Caco-2 (cell line): ENCODE data around the gene CHMP6. TPM values are rescaled to one million over a fixed set of nuclear protein-coding genes. Genes with fewer than 3 reads are reported as not detected.

Experiments used
- BruUV-seq: library from RNA; stranded (reverse); fragments of 400-500 nt; replicated peaks from 2 replicates; lab custom pipeline; 2021; lab: Mats Ljungman, UMichigan
- CTCF ChIA-PET: fragments of 300-600 bp; sonication (Branson Sonifier 250); formaldehyde crosslinking; loops from one replicate; lab custom pipeline; 2022; ENCODE audit warnings: antibody characterized with exemption; lab: Charles Lee
- POLR2A ChIA-PET: fragments of 300-600 bp; sonication (Branson Sonifier 250); formaldehyde crosslinking; loops from one replicate; lab custom pipeline; 2022; ENCODE audit warnings: antibody characterized with exemption; lab: Charles Lee
- DNase-seq, 2 experiments: peaks; one replicate each; pipeline versions ENCODE4 v3.0.0 to v3.0.0-alpha.2; 2020 to 2022
- H3K27me3 ChIP-seq: replicated peaks from 2 replicates; pipeline ENCODE4 v1.6.0; 2011; ENCODE audit warnings: low read length; ENCODE audit not compliant: control insufficient read depth, insufficient read depth
- H3K36me3 ChIP-seq: 2 replicates; pipeline ENCODE4 v1.5.1; 2011; ENCODE audit warnings: low read length; ENCODE audit not compliant: control insufficient read depth, insufficient read depth
- H3K4me1 ChIP-seq: fragments of 250-450 bp; sonication (Bioruptor Pico); 2 replicates; pipeline ENCODE4 v1.5.1; 2020; ENCODE audit warnings: mild to moderate bottlenecking
- H3K4me3 ChIP-seq: 2 replicates; pipeline ENCODE4 v1.5.1; 2011; ENCODE audit warnings: low read depth, mild to moderate bottlenecking, control low read depth, low read length
- H3K9me3 ChIP-seq: fragments of 250-450 bp; sonication (Bioruptor Pico); 2 replicates; pipeline ENCODE4 v1.5.1; 2020; ENCODE audit warnings: mild to moderate bottlenecking, moderate library complexity
- H3K27ac Mint-ChIP-seq: one replicate; pipeline ENCODE4 v1.8.0; 2022; ENCODE audit warnings: mixed read lengths; ENCODE audit not compliant: unreplicated experiment
- H3K27me3 Mint-ChIP-seq: one replicate; pipeline ENCODE4 v1.8.0; 2022; ENCODE audit warnings: mixed read lengths; ENCODE audit not compliant: insufficient read depth, unreplicated experiment
- H3K36me3 Mint-ChIP-seq: one replicate; pipeline ENCODE4 v1.8.0; 2022; ENCODE audit warnings: mild to moderate bottlenecking, mixed read lengths; ENCODE audit not compliant: insufficient read depth, unreplicated experiment
- H3K4me1 Mint-ChIP-seq: one replicate; pipeline ENCODE4 v1.8.0; 2022; ENCODE audit warnings: low read depth, mixed read lengths; ENCODE audit not compliant: unreplicated experiment
- H3K4me3 Mint-ChIP-seq: one replicate; pipeline ENCODE4 v1.8.0; 2022; ENCODE audit warnings: mild to moderate bottlenecking, moderate library complexity, mixed read lengths; ENCODE audit not compliant: unreplicated experiment
- H3K9me3 Mint-ChIP-seq: one replicate; pipeline ENCODE4 v1.8.0; 2022; ENCODE audit warnings: mixed read lengths; ENCODE audit not compliant: unreplicated experiment
- intact Hi-C: fragments of 100-400 bp; cut with micrococcal nuclease; formaldehyde crosslinking; loops from one replicate; pipeline ENCODE4 v1.10.0; 2022; ENCODE audit not compliant: unreplicated experiment
- total RNA-seq: library from RNA; stranded (reverse); gene quantifications from 2 replicates; pipeline ENCODE4 v1.2.3, GENCODE V29; 2022
- TF ChIP-seq, protein P1 (sequence below), 2 experiments: fragments of 200-600 bp in 1 of 2; IDR thresholded peaks; 1 replicate in 1 of 2; 2 replicates in 1 of 2; pipeline versions ENCODE4 v1.5.1 to v1.8.0; 2011 to 2022; ENCODE audit warnings: antibody characterized with exemption in 1 of 2, control low read depth in 1 of 2, inconsistent platforms in 1 of 2, low read depth in 1 of 2, low read length in 1 of 2, mild to moderate bottlenecking in 1 of 2, moderate library complexity in 1 of 2; ENCODE audit not compliant: insufficient read depth in 1 of 2, severe bottlenecking in 1 of 2, unreplicated experiment in 1 of 2

Gene CHMP6
- total RNA-seq, 1 experiment from 2014 or later = 23.2 TPM

DNA sequence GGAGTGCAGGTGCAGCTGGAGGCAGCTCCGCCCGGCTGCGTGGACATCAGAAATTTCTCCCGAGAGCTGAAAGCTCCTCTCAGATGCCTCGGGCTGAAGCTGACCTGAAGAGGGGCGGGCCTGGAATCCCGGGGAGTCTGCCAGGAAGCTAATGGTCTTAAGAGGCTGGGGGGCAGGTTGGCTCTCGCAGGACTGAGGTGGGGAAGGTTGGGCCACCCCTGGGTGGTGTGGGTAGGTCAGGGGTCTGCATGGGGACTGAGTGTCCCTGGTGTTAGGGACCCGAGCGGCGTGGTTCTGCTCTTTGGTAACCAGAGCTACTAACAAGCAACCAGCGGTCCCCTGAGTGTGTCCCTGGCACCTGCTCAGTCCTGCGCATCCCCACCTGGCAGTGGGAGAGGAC is 3.5 kb downstream of the CHMP6 start:
- Mint-ChIP-seq H3K27me3 (no peaks in the 10 kb centered on the region), H3K27ac (no peak overlapping the region)
- POLR2A ChIA-PET = no interaction called here

DNA sequence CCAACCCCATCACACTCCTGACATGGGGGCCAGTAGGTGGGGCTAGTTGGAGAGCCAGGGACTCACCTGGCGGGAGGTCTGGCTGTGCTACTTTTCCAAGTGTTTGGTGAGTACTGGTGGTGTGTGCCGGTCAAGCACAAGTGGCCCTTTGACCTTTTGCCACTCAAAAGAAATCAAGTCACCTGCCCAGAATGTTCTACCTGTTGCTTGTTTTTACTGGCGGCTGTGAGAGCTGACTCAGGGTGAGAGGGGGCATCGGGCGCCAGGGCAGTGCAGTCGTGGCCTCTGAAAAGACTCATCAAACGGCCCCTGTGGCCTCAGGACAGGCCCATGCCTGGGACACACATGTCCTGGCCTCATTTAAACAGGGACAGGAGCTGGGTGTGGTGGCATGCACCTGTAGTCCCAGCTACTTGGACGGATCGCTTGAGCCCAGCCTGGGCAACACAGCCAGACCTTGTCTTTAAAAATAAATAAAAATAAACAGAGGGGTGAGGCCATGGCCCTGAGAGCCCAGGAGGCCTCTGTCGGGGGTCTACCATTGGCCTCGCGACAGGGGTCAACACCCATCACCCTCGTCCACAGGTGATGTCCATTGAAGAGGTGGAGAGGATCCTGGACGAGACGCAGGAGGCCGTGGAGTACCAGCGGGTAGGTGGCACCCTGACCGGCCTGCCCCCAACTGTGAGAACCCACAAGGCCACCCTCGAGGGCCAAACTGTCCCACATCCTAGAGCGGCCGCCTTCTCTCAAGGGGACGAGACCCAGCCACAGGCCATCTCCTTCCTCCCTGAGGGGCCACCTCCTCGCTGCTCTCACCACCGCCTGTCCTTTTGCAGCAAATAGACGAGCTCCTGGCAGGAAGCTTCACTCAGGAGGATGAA is 5.0 kb downstream of the CHMP6 start:
- Histone ChIP-seq H3K9me3 (no peaks in the 10 kb centered on the region), H3K27me3 (no peaks in the 10 kb centered on the region), H3K4me3 (no peak overlapping the region), H3K4me1 (no peaks in the 10 kb centered on the region), H3K36me3 (no peaks in the 10 kb centered on the region)
- H3K9me3 Mint-ChIP-seq = no peaks in the 10 kb centered on the region
- H3K4me1 Mint-ChIP-seq = no peaks in the 10 kb centered on the region
- BruUV-seq = no TSS peak
- no peak overlapping the region for H3K4me3 Mint-ChIP-seq
- DNase-seq = no peak
- ChIA-PET POLR2A (no interaction called here), CTCF (no interaction called here)
- TF ChIP-seq, protein P1, sequence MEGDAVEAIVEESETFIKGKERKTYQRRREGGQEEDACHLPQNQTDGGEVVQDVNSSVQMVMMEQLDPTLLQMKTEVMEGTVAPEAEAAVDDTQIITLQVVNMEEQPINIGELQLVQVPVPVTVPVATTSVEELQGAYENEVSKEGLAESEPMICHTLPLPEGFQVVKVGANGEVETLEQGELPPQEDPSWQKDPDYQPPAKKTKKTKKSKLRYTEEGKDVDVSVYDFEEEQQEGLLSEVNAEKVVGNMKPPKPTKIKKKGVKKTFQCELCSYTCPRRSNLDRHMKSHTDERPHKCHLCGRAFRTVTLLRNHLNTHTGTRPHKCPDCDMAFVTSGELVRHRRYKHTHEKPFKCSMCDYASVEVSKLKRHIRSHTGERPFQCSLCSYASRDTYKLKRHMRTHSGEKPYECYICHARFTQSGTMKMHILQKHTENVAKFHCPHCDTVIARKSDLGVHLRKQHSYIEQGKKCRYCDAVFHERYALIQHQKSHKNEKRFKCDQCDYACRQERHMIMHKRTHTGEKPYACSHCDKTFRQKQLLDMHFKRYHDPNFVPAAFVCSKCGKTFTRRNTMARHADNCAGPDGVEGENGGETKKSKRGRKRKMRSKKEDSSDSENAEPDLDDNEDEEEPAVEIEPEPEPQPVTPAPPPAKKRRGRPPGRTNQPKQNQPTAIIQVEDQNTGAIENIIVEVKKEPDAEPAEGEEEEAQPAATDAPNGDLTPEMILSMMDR (IDR thresholded peaks at IDR 0.05; ENCODE audit: insufficient read depth in 1 of 2, low read depth in 1 of 2, low read length in 1 of 2, severe bottlenecking in 1 of 2, unreplicated experiment in 1 of 2) = no peak
- no peak overlapping the region for H3K27ac Mint-ChIP-seq
- intact Hi-C loops = no loop called here
- peaks cover 6% of the 10 kb centered on the region for H3K36me3 Mint-ChIP-seq
- H3K27me3 Mint-ChIP-seq = peaks cover 5% of the 10 kb centered on the region

More for the DNA sequence above, 3.5 kb downstream of the CHMP6 start:
- Mint-ChIP-seq H3K36me3 (peaks cover 11% of the 10 kb centered on the region), H3K4me1 (no peaks in the 10 kb centered on the region), H3K4me3 (no peak overlapping the region), H3K9me3 (no peaks in the 10 kb centered on the region)
- BruUV-seq = no TSS peak
- H3K4me1 ChIP-seq = peaks cover 5% of the 10 kb centered on the region; the same call in 1 of the 2 replicates
- TF ChIP-seq, protein P1 (IDR thresholded peaks at IDR 0.05; ENCODE audit: insufficient read depth in 1 of 2, low read depth in 1 of 2, low read length in 1 of 2, severe bottlenecking in 1 of 2, unreplicated experiment in 1 of 2) = no peak
- no peak overlapping the region for H3K4me3 ChIP-seq
- no peak for DNase-seq
- H3K36me3 ChIP-seq = no peaks in the 10 kb centered on the region
- H3K9me3 ChIP-seq = no peaks in the 10 kb centered on the region
- intact Hi-C loops = no loop called here
- no peaks in the 10 kb centered on the region for H3K27me3 ChIP-seq
- CTCF ChIA-PET = no interaction called here

DNA sequence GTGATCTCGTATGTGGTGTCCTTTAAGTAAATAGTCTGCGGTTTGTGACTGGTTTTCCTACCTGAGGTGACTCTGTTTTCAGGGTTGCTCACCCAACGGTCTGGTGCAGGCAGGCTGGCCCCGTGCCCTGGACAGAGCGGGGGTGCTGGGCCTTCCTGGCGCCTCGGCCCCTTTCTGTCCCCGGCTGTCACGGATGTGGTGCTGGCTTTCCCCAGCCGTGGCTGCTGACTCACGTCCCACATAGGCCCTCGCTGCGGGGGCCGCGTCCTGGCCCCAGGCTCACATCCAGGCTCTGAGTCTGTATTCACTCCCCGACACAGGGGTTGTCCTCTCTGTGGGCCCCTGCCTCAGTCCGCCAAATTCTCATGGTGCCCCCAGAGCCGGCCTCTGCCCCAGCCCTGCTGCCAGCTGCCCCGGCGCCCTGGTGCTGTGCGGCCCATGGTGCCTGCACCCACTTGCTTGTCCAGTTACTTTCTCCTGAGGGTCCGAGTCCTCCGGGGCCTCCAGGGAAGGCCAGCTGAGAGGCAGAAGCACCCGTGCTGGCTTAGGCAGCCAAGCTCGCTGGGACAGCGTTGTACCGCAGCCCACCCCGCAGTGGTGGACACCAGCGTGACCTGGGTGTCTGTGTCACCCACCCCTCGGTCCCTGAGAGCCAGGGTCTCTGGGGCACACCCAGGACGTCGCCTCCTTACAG is 5.9 kb downstream of the CHMP6 start:
- no peaks in the 10 kb centered on the region for H3K4me1 Mint-ChIP-seq
- no peak overlapping the region for H3K4me3 Mint-ChIP-seq
- intact Hi-C loops = no loop called here
- H3K9me3 ChIP-seq = no peaks in the 10 kb centered on the region
- no peak for DNase-seq
- H3K27ac Mint-ChIP-seq = no peak overlapping the region
- ChIA-PET POLR2A (no interaction called here), CTCF (no interaction called here)
- H3K27me3 ChIP-seq = no peaks in the 10 kb centered on the region
- no peaks in the 10 kb centered on the region for H3K9me3 Mint-ChIP-seq
- peaks cover 6% of the 10 kb centered on the region for H3K36me3 Mint-ChIP-seq
- H3K27me3 Mint-ChIP-seq = peaks cover 5% of the 10 kb centered on the region
- H3K4me3 ChIP-seq = no peak overlapping the region
- TF ChIP-seq, protein P1 (IDR thresholded peaks at IDR 0.05; ENCODE audit: insufficient read depth in 1 of 2, low read depth in 1 of 2, low read length in 1 of 2, severe bottlenecking in 1 of 2, unreplicated experiment in 1 of 2) = no peak
- H3K4me1 ChIP-seq = no peaks in the 10 kb centered on the region
- BruUV-seq = no TSS peak
- no peaks in the 10 kb centered on the region for H3K36me3 ChIP-seq
